K562 (cell line): Measurements from ENCODE around the gene CLIC1. TPM values are rescaled to one million over a fixed set of nuclear protein-coding genes. Genes with fewer than 3 reads are reported as not detected.

Experiments
- ARHGAP35 ChIP-seq: fragments of 450-650 bp; IDR thresholded peaks from 2 replicates; pipeline ENCODE4 v1.6.1; 2018; ENCODE audit not compliant: partially characterized antibody
- CEBPB ChIP-seq: fragments of 450-650 bp; IDR thresholded peaks from 2 replicates; pipeline ENCODE4 v1.6.1; 2016; ENCODE audit warnings: missing genetic modification characterization, missing compliant biosample characterization
- DACH1 ChIP-seq: fragments of 450-650 bp; IDR thresholded peaks from 2 replicates; pipeline ENCODE4 v1.6.1; 2018; ENCODE audit not compliant: partially characterized antibody
- DNMT1 ChIP-seq: fragments of 450-650 bp; IDR thresholded peaks from 2 replicates; pipeline ENCODE4 v1.6.1; 2016; ENCODE audit warnings: antibody characterized with exemption, mild to moderate bottlenecking
- HNRNPLL ChIP-seq: fragments of 200-400 bp; formaldehyde crosslinking; IDR thresholded peaks from 2 replicates; pipeline ENCODE4 v1.6.1; 2017; ENCODE audit warnings: low read length, low read depth, mild to moderate bottlenecking; ENCODE audit not compliant: poor library complexity, severe bottlenecking
- NRF1 ChIP-seq, 2 experiments: fragments of 450-650 bp; IDR thresholded peaks in 1 of 2; conservative IDR thresholded peaks in 1 of 2; 2 replicates each; pipeline ENCODE4 v1.6.1; 2014; ENCODE audit warnings: mild to moderate bottlenecking in 2 of 2
- OTX1 ChIP-seq: fragments of 450-650 bp; formaldehyde crosslinking; IDR thresholded peaks from 2 replicates; pipeline ENCODE4 v1.4.0; 2022; ENCODE audit warnings: mild to moderate bottlenecking
- PHF21A ChIP-seq: fragments of 450-650 bp; IDR thresholded peaks from 2 replicates; pipeline ENCODE4 v1.6.1; 2017; ENCODE audit warnings: low read depth, borderline replicate concordance
- RB1 ChIP-seq: fragments of 450-650 bp; IDR thresholded peaks from 2 replicates; pipeline ENCODE4 v1.6.1; 2017; ENCODE audit warnings: low read depth, mild to moderate bottlenecking
- RHOXF2B ChIP-seq: fragments of 250-450 bp; sonication (Bioruptor Pico); conservative IDR thresholded peaks from 2 replicates; pipeline ENCODE4 v1.5.1; 2021
- SIN3B ChIP-seq: fragments of 450-650 bp; IDR thresholded peaks from 2 replicates; pipeline ENCODE4 v1.6.1; 2017; ENCODE audit warnings: low read depth, mild to moderate bottlenecking, moderate library complexity
- SPI1 ChIP-seq: IDR thresholded peaks from 2 replicates; pipeline ENCODE4 v1.6.1; 2011; ENCODE audit warnings: low read depth, low read length, control low read depth, borderline replicate concordance
- STAT5A ChIP-seq: IDR thresholded peaks from 2 replicates; pipeline ENCODE4 v1.6.1; 2012; ENCODE audit warnings: low read length, inconsistent platforms, borderline replicate concordance
- YBX1 ChIP-seq: fragments of 450-650 bp; IDR thresholded peaks from 2 replicates; pipeline ENCODE4 v1.7.1; 2016; ENCODE audit warnings: mild to moderate bottlenecking
- ZFP36 ChIP-seq: fragments of 150-350 bp; IDR thresholded peaks from 2 replicates; pipeline ENCODE4 v1.6.1; 2018; ENCODE audit warnings: low read length, low read depth; ENCODE audit not compliant: partially characterized antibody
- ZNF23 ChIP-seq: fragments of 250-450 bp; sonication (Bioruptor Pico); IDR thresholded peaks from 2 replicates; pipeline ENCODE4 v1.4.0; 2020; ENCODE audit warnings: mild to moderate bottlenecking
- ZNF444 ChIP-seq: fragments of 250-450 bp; sonication (Bioruptor Pico); IDR thresholded peaks from 2 replicates; pipeline ENCODE4 v1.4.0; 2020; ENCODE audit warnings: mild to moderate bottlenecking, moderate library complexity
- ZNF445 ChIP-seq: fragments of 250-450 bp; sonication (Bioruptor Pico); IDR thresholded peaks from 2 replicates; pipeline ENCODE4 v1.4.0; 2020; ENCODE audit warnings: low read depth, mild to moderate bottlenecking, moderate library complexity
- polyA plus RNA-seq, 8 experiments: library from polyadenylated mRNA; depleted of rRNA in 4 of 8; stranded (reverse) in 5 of 8; unstranded in 3 of 8; fragments of >200 nt; fragmentation: Nextera tagmentation in 2 of 8; fragmentation: Illumina TruSeq in 1 of 8; extraction: Ambion mirVana in 2 of 8; extraction: Trizol in 1 of 8; gene quantifications; 2 replicates each; pipeline versions ENCODE4 v1.2.1 to v1.2.3, GENCODE V29; 2011 to 2014; ENCODE audit warnings: inconsistent platforms in 1 of 8, missing spikeins in 1 of 8
- total RNA-seq, 7 experiments: library from RNA; depleted of rRNA in 6 of 7; stranded (reverse); fragments of >200 nt in 6 of 7; fragmentation: Illumina TruSeq in 2 of 7; extraction: Trizol in 2 of 7; gene quantifications; 2 replicates each; pipeline versions ENCODE4 v1.2.1 to v1.2.3, GENCODE V29; 2011 to 2021; ENCODE audit warnings: low replicate concordance in 1 of 7
- TF ChIP-seq, protein P1 (sequence below): fragments of 250-450 bp; sonication (Bioruptor Pico); IDR thresholded peaks from 2 replicates; pipeline ENCODE4 v1.8.0; 2022; ENCODE audit warnings: inconsistent platforms, mild to moderate bottlenecking, moderate library complexity, borderline replicate concordance
- TF ChIP-seq, protein P2 (sequence below): fragments of 450-650 bp; IDR thresholded peaks from 2 replicates; pipeline ENCODE4 v1.6.1; 2016
- TF ChIP-seq, protein P3 (sequence below): fragments of 200-800 bp; sonication (Bioruptor generic); IDR thresholded peaks from 2 replicates; pipeline ENCODE4 v1.6.1; 2017; ENCODE audit warnings: missing genetic modification characterization, missing compliant biosample characterization
- TF ChIP-seq, protein P4 (sequence below): sonication (generic); formaldehyde crosslinking; IDR thresholded peaks from 2 replicates; pipeline ENCODE4 v1.8.0; 2022; ENCODE audit warnings: mild to moderate bottlenecking, missing genetic modification reagents

The CLIC1 gene
- total and polyA plus RNA-seq, 9 of the 15 experiments (the other 6 are each of a cell fraction or from before 2014, with no cell fraction given): 1,267 to 2,419 (median 1,808) TPM

DNA sequence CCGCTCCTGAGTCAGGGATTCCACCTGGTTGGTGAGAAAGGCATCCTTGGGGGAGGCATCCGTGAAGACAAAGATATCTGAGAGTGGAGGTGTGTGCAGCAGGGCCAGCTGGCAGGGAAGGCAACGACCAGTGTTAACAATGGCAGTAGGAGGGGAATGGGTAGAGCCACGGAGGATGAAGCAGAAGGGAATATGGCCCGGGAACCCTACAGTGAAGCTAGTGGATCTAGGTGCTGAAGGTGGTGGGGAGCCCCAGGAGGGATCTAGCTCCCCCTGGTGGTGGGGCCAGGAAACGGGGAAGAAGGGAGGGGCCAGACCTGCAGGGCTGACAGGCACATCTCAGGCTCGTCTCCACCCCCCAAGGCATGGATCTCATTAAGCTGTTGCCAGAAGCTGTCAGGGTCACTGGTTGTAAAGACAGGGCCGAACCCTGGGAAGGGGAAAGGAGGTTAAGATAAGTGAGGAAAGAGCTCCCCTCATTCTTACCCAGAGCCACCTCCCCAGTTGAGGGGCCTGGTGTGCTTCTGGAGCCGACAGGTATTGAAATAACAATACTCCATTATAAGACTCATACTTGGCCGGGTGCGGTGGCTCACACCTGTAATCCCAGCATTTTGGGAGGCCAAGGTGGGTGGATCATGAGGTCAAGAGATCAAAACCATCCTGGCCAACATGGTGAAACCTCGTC lies 33.5 kb upstream of the CLIC1 start (continued):
- TF ChIP-seq, protein P1, sequence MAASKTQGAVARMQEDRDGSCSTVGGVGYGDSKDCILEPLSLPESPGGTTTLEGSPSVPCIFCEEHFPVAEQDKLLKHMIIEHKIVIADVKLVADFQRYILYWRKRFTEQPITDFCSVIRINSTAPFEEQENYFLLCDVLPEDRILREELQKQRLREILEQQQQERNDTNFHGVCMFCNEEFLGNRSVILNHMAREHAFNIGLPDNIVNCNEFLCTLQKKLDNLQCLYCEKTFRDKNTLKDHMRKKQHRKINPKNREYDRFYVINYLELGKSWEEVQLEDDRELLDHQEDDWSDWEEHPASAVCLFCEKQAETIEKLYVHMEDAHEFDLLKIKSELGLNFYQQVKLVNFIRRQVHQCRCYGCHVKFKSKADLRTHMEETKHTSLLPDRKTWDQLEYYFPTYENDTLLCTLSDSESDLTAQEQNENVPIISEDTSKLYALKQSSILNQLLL (CRISPR knock-in tag): no peak
- TF ChIP-seq DNMT1 (peak; percentile 98; the same call in 1 of the 2 replicates), RHOXF2B (CRISPR knock-in tag) (no peak), STAT5A (no peak), ZNF444 (CRISPR knock-in tag) (no peak), YBX1 (no peak), ARHGAP35 (no peak), OTX1 (CRISPR knock-in tag) (peak; percentile 92), NRF1 (conservative IDR thresholded peaks at IDR 0.05 in 1 of 2, IDR thresholded peaks at IDR 0.05 in 1 of 2) (peak; percentile 9 to 16; a peak in 1 of 4 replicates), SPI1 (peak; percentile 42; the same call in 1 of the 2 replicates), ZNF445 (CRISPR knock-in tag) (no peak), DACH1 (peak; percentile 34), CEBPB (tag) (no peak), RB1 (peak; percentile 98), ZNF23 (CRISPR knock-in tag) (no peak), ZFP36 (peak; percentile 55), HNRNPLL (no peak), SIN3B (no peak), PHF21A (no peak)
- TF ChIP-seq, protein P2, sequence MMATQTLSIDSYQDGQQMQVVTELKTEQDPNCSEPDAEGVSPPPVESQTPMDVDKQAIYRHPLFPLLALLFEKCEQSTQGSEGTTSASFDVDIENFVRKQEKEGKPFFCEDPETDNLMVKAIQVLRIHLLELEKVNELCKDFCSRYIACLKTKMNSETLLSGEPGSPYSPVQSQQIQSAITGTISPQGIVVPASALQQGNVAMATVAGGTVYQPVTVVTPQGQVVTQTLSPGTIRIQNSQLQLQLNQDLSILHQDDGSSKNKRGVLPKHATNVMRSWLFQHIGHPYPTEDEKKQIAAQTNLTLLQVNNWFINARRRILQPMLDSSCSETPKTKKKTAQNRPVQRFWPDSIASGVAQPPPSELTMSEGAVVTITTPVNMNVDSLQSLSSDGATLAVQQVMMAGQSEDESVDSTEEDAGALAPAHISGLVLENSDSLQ: peak; percentile 95
- TF ChIP-seq, protein P3, sequence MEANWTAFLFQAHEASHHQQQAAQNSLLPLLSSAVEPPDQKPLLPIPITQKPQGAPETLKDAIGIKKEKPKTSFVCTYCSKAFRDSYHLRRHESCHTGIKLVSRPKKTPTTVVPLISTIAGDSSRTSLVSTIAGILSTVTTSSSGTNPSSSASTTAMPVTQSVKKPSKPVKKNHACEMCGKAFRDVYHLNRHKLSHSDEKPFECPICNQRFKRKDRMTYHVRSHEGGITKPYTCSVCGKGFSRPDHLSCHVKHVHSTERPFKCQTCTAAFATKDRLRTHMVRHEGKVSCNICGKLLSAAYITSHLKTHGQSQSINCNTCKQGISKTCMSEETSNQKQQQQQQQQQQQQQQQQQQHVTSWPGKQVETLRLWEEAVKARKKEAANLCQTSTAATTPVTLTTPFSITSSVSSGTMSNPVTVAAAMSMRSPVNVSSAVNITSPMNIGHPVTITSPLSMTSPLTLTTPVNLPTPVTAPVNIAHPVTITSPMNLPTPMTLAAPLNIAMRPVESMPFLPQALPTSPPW: peak; percentile 92
- TF ChIP-seq, protein P4, sequence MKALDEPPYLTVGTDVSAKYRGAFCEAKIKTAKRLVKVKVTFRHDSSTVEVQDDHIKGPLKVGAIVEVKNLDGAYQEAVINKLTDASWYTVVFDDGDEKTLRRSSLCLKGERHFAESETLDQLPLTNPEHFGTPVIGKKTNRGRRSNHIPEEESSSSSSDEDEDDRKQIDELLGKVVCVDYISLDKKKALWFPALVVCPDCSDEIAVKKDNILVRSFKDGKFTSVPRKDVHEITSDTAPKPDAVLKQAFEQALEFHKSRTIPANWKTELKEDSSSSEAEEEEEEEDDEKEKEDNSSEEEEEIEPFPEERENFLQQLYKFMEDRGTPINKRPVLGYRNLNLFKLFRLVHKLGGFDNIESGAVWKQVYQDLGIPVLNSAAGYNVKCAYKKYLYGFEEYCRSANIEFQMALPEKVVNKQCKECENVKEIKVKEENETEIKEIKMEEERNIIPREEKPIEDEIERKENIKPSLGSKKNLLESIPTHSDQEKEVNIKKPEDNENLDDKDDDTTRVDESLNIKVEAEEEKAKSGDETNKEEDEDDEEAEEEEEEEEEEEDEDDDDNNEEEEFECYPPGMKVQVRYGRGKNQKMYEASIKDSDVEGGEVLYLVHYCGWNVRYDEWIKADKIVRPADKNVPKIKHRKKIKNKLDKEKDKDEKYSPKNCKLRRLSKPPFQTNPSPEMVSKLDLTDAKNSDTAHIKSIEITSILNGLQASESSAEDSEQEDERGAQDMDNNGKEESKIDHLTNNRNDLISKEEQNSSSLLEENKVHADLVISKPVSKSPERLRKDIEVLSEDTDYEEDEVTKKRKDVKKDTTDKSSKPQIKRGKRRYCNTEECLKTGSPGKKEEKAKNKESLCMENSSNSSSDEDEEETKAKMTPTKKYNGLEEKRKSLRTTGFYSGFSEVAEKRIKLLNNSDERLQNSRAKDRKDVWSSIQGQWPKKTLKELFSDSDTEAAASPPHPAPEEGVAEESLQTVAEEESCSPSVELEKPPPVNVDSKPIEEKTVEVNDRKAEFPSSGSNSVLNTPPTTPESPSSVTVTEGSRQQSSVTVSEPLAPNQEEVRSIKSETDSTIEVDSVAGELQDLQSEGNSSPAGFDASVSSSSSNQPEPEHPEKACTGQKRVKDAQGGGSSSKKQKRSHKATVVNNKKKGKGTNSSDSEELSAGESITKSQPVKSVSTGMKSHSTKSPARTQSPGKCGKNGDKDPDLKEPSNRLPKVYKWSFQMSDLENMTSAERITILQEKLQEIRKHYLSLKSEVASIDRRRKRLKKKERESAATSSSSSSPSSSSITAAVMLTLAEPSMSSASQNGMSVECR (CRISPR knock-in tag): peak; percentile 79; the same call in 1 of the 2 replicates
